ENCODE data around the gene ALB.

- TF ChIP-seq CTCF (IDR thresholded peaks at IDR 0.05) = no peak
- TF ChIP-seq POLR2A (IDR thresholded peaks at IDR 0.05) = no peak
These were observed 1.1 kb downstream of the ALB start for GRCh38 chr4:73405138-73405537.
